Karpas-422 (cell line): ENCODE measurements around the gene SMARCE1. TPM values are rescaled to one million over a fixed set of nuclear protein-coding genes. Genes with fewer than 3 reads are reported as not detected.

Source experiments
- DNase-seq: peaks from one replicate; pipeline ENCODE4 v3.0.0-alpha.2; 2015
- H2AFZ ChIP-seq: fragments of 200-600 bp; sonication (generic); 2 replicates; pipeline ENCODE4 v1.6.1; 2014; ENCODE audit warnings: antibody characterized with exemption, low read length, mixed read lengths
- H3K27ac ChIP-seq: fragments of 200-600 bp; sonication (generic); 2 replicates; pipeline ENCODE4 v1.5.1; 2014; ENCODE audit warnings: mild to moderate bottlenecking, low read length, moderate library complexity
- H3K27me3 ChIP-seq: fragments of 200-600 bp; sonication (generic); 2 replicates; pipeline ENCODE4 v1.6.1; 2014; ENCODE audit warnings: low read length, mixed read lengths
- H3K36me3 ChIP-seq: fragments of 200-600 bp; sonication (generic); 2 replicates; pipeline ENCODE4 v1.6.1; 2014; ENCODE audit warnings: low read length, mixed read lengths; ENCODE audit not compliant: insufficient read depth
- H3K4me1 ChIP-seq: fragments of 200-600 bp; sonication (generic); 2 replicates; pipeline ENCODE4 v1.6.1; 2014; ENCODE audit warnings: mild to moderate bottlenecking, low read length, mixed read lengths
- H3K4me2 ChIP-seq: fragments of 200-600 bp; sonication (generic); 2 replicates; pipeline ENCODE4 v1.6.1; 2014; ENCODE audit warnings: low read length, low read depth, mild to moderate bottlenecking; ENCODE audit not compliant: poor library complexity, severe bottlenecking
- H3K4me3 ChIP-seq: fragments of 200-600 bp; sonication (generic); 2 replicates; pipeline ENCODE4 v1.5.1; 2014; ENCODE audit warnings: mild to moderate bottlenecking, antibody characterized with exemption, low read length, mixed read lengths
- H3K79me2 ChIP-seq: fragments of 200-600 bp; sonication (generic); 2 replicates; pipeline ENCODE4 v1.6.1; 2014; ENCODE audit warnings: mild to moderate bottlenecking, low read length, mixed read lengths
- H3K9ac ChIP-seq: fragments of 200-600 bp; sonication (generic); 2 replicates; pipeline ENCODE4 v1.6.0; 2014; ENCODE audit warnings: low read length
- H3K9me2 ChIP-seq: fragments of 200-600 bp; sonication (generic), shearing (Covaris generic); replicated peaks from 2 replicates; pipeline ENCODE4 v1.6.0; 2014; ENCODE audit warnings: mild to moderate bottlenecking, low read length, moderate library complexity; ENCODE audit not compliant: insufficient read depth
- H3K9me3 ChIP-seq: fragments of 300-700, 200-600 bp; sonication (generic); 2 replicates; pipeline ENCODE4 v1.6.1; 2014; ENCODE audit warnings: low read length, mixed read lengths
- H4K20me1 ChIP-seq: fragments of 200-600 bp; sonication (generic); 2 replicates; pipeline ENCODE4 v1.6.1; 2014; ENCODE audit warnings: mild to moderate bottlenecking, antibody characterized with exemption, low read length, low read depth; ENCODE audit not compliant: insufficient read depth
- total RNA-seq: library from RNA; depleted of rRNA; stranded (reverse); fragments of >200 nt; shearing (Covaris generic); gene quantifications from 2 replicates; pipeline ENCODE4 v1.2.3, GENCODE V29; 2014; ENCODE audit warnings: low replicate concordance

SMARCE1 gene
- total RNA-seq, 1 experiment from 2014 or later = 68.6 TPM

DNA sequence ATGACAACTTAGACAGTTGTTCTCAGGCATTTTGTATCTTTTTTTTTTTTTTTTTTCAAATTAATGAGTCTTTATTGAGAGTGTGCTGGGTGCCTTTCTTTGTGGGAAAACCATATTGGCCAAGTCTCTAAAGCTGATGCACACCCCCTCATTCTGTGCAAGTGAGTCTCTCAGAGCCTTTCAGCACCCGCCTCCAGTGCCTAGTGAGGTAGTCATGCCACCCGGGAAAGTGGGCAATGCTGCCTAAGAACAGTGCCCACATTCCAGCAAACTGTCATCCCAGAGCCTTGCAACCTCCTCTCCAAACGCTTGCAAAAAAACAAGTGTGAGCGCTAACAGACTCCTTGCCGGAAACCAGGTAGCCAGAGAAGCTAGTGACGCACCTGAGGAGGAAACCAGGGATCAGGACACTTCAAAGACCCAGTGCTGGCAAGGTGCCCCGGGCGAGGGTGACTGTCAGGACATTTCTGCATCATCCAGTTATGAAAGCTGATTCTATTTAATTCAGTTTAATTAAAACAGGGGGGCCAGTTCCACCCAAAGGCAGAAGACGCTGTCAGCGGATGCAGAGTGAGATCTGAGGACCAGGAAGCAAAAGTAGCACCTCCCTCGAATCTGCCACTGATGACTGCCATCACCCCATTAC lies 34.9 kb downstream of the SMARCE1 start:
- Histone ChIP-seq H3K9me2 (no peaks in the 10 kb centered on the region), H3K9me3 (no peaks in the 10 kb centered on the region), H4K20me1 (no peaks in the 10 kb centered on the region), H3K79me2 (no peaks in the 10 kb centered on the region), H2AFZ (no peak overlapping the region), H3K4me2 (no peak overlapping the region), H3K9ac (no peak overlapping the region), H3K4me1 (no peaks in the 10 kb centered on the region), H3K4me3 (no peak overlapping the region), H3K36me3 (no peaks in the 10 kb centered on the region), H3K27ac (no peak overlapping the region), H3K27me3 (no peaks in the 10 kb centered on the region)
- no peak for DNase-seq

DNA sequence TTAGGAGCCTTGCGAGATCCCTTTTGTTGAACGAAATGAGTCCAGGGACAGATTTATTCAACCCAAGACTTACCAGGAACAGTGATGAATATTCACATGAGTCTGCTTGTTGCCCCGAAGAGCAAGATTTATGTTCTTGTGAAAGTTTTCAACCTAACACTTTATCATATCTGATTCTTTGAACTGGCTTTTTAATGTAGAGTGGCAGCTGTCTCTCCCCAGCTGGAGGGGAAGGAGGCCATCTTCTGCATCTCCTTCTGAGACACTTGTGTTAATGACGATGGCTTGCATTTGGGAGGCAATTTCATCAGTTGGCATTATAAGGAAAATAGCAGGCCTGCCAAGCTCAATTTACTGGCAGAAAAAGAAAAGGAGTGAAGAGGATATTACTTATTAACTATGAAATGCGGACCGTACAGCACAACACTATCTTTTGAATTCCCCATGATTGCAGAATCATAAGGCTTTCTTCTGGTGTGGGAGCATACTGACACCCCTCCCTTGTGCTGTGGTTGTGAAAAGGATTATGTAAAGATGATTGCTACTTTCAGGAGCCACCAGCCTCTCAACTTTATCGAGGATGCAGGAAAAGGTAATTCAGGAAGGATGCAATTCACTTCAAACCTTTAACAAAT lies 35.7 kb downstream of the SMARCE1 start:
- no peak overlapping the region for H2AFZ ChIP-seq
- H3K4me1 ChIP-seq = no peaks in the 10 kb centered on the region
- H3K27me3 ChIP-seq = no peaks in the 10 kb centered on the region
- no peaks in the 10 kb centered on the region for H4K20me1 ChIP-seq
- H3K9me3 ChIP-seq = no peaks in the 10 kb centered on the region
- no peak overlapping the region for H3K9ac ChIP-seq
- no peak overlapping the region for H3K4me2 ChIP-seq
- no peaks in the 10 kb centered on the region for H3K36me3 ChIP-seq
- H3K79me2 ChIP-seq = no peaks in the 10 kb centered on the region
- H3K4me3 ChIP-seq = no peak overlapping the region
- no peak for DNase-seq
- H3K9me2 ChIP-seq = no peaks in the 10 kb centered on the region
- H3K27ac ChIP-seq = no peak overlapping the region

DNA sequence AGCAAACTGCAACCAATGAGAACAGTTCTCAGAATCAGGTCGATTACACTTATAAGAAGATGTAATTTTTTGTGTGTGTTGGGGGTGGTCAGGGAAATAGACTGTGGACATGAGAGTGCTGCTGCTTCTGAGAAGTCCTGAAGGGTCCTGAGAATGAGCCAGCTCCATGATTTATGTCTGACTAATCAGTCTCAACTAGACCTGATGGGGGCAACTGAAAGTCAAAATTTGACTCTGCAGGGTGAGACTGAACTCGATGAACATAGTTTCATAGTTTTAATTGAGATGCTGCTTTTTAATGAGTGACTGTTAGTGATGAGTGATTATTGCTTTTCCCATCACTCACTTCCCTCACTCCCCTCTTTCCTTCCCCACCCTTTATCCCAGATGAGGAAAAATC lies 37.3 kb downstream of the SMARCE1 start:
- Histone ChIP-seq H3K4me2 (no peak overlapping the region), H3K9me2 (no peaks in the 10 kb centered on the region), H3K4me1 (no peaks in the 10 kb centered on the region), H2AFZ (no peak overlapping the region), H3K4me3 (no peak overlapping the region), H3K9ac (no peak overlapping the region), H3K36me3 (no peaks in the 10 kb centered on the region), H3K79me2 (no peaks in the 10 kb centered on the region), H3K27me3 (no peaks in the 10 kb centered on the region), H4K20me1 (no peaks in the 10 kb centered on the region), H3K27ac (no peak overlapping the region), H3K9me3 (no peaks in the 10 kb centered on the region)
- DNase-seq = no peak

DNA sequence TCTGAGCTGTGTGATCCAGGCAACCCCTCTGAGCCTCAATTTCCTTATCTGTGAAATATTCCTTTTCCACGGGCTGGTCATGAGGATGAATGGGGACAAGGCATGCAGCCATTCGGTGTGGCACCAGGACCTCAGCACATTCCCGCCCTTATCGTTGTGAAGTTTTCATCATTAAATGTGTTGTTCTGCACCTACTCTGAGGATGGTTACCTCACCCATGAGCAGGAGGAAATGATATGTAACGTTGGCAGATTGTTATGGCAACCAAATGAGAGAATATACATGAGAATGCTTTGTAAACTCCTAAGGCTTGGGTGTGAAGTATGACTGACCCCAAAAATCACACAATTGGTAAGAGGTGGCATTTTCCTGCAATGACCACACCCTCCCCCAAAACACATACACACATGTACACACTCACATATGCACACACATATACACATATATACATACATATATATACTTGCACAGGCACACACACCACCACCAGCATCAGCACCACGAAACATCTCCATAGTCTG lies 39.5 kb downstream of the SMARCE1 start:
- H3K36me3 ChIP-seq = no peaks in the 10 kb centered on the region
- no peak overlapping the region for H3K4me3 ChIP-seq
- no peaks in the 10 kb centered on the region for H3K9me2 ChIP-seq
- DNase-seq = no peak
- H3K79me2 ChIP-seq = no peaks in the 10 kb centered on the region
- no peak overlapping the region for H3K9ac ChIP-seq
- no peaks in the 10 kb centered on the region for H3K27me3 ChIP-seq
- H3K4me1 ChIP-seq = no peaks in the 10 kb centered on the region
- H3K9me3 ChIP-seq = no peaks in the 10 kb centered on the region
- no peak overlapping the region for H3K27ac ChIP-seq
- H2AFZ ChIP-seq = no peak overlapping the region
- no peaks in the 10 kb centered on the region for H4K20me1 ChIP-seq
- H3K4me2 ChIP-seq = no peak overlapping the region

DNA sequence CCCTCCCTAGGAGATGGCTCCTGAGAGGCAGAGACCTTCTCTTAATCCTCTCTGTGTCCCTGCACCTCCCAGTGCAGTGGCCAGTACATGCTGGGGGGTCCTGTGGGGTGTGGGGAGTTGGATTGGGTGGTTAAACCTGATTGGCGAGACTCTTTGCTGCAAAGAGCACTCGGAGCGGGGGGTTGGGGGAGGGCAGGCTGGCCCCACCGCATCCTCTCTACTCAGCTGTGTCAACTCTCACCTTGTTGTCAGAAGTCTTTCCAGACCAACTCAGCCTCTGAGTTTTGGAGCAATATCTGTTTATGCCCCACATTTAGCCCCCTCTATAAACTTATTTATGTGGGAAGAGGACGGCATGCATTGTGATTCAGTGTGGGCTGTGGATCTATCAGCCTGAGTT lies 40.0 kb downstream of the SMARCE1 start:
- no peak overlapping the region for H3K9ac ChIP-seq
- no peak for DNase-seq
- no peaks in the 10 kb centered on the region for H3K4me1 ChIP-seq
- no peak overlapping the region for H2AFZ ChIP-seq
- no peaks in the 10 kb centered on the region for H3K27me3 ChIP-seq
- H3K4me3 ChIP-seq = no peak overlapping the region
- H3K4me2 ChIP-seq = no peak overlapping the region
- H3K79me2 ChIP-seq = no peaks in the 10 kb centered on the region
- H3K9me3 ChIP-seq = no peaks in the 10 kb centered on the region
- no peaks in the 10 kb centered on the region for H3K9me2 ChIP-seq
- H3K27ac ChIP-seq = no peak overlapping the region
- no peaks in the 10 kb centered on the region for H3K36me3 ChIP-seq
- no peaks in the 10 kb centered on the region for H4K20me1 ChIP-seq

DNA sequence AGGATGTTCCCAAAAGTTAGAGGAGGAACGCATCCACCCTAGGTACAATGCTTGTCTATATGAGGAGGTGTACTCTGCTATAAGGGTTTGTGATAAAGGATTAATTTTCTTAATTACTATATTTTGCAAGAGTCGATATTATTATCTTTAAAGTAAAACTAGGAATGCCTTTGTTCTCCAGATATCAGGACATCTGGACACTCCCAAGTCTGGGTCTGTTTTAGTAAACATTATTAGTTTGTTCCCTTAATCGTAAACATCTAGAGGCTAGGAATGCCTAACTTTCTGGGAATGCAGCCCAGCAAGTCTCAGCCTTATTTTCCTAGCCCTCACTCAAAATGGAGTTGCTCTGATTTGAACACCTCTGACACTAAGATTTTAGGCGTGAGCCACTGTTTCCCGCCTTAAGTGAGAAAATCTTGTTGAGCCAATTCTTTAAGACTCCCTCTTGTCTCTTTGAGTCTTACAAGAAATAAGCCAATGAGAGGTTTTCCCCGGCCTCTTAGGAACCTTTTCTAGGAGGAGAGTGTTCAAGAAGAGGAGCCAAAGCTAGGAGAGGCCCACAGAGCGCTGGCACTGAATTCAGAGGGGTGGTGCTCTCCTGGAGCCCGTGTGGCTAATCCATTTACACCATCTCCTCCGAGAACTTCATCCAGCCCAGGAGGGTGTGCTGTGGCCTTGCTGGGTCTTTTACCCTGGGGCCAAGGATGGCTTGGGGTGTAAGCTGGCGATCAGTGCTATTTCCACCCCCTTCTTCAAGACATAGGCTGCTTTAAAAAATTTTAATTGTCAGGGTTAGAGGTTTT lies 40.9 kb downstream of the SMARCE1 start:
- Histone ChIP-seq H4K20me1 (no peaks in the 10 kb centered on the region), H3K79me2 (no peaks in the 10 kb centered on the region), H3K36me3 (no peaks in the 10 kb centered on the region), H3K4me1 (no peaks in the 10 kb centered on the region), H3K4me3 (no peak overlapping the region), H3K27me3 (no peaks in the 10 kb centered on the region), H3K9me2 (no peaks in the 10 kb centered on the region), H2AFZ (no peak overlapping the region), H3K9ac (no peak overlapping the region), H3K27ac (no peak overlapping the region), H3K9me3 (no peaks in the 10 kb centered on the region), H3K4me2 (no peak overlapping the region)
- no peak for DNase-seq

DNA sequence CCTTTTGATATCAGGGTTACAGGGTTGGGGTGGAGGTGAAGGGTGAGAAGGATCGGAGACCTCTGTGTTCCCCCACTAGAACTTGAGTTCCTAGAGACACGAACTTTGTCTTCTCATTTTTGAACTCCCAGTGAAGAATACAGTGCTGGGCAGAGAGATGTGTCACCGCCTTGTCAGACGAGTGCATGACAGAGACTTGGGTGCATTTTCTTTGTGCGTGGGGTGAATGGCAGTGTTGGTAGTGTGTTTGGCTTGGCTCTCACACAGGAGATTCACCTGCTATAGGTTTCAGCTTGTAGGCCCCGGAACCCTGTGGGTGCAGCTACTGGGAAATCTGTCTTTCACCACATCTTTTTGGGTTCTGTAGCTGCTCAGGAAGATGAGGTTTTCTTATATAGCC lies 42.3 kb downstream of the SMARCE1 start:
- Histone ChIP-seq H3K4me2 (no peak overlapping the region), H3K79me2 (no peaks in the 10 kb centered on the region), H3K9me2 (no peaks in the 10 kb centered on the region), H3K27ac (no peak overlapping the region), H3K4me3 (no peak overlapping the region), H3K36me3 (no peaks in the 10 kb centered on the region), H3K9me3 (no peaks in the 10 kb centered on the region), H3K4me1 (no peaks in the 10 kb centered on the region), H4K20me1 (no peaks in the 10 kb centered on the region), H2AFZ (no peak overlapping the region), H3K9ac (no peak overlapping the region), H3K27me3 (no peaks in the 10 kb centered on the region)
- DNase-seq = no peak

DNA sequence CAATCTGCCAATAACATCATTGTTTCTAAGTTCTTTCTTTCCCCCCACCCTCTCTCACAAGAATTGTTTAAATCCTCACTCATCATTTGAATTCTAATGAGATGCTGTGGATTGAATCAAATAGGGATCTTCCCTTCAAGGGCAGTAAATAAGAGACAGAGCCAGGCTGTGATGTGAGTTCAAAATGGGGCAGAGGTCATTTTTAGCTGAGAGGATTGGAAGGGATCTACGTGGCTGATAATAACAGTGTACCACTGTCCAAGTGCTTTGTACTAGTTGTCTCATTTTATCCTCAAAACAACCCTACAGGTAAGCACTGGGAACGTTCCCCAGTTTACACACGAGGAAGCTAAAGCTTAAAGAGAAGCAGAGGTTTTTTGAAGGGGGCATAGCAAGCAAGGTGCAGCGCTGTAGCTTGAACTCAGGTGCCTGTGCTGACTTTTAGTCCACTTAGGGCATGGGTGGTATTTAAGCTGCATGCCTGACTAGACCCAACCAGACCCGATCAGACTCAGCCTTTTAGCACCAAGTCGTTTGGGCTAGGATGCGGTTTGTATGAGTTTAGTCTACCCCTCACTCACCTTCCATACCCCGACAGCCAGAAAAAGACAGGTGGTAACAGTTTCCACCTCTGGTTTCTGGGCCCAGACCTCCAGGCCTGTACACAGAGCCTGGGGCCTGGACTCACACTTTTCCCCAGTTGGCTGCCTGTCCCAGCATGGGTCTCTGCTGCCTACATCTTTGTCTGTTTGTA lies 43.1 kb downstream of the SMARCE1 start:
- no peaks in the 10 kb centered on the region for H3K9me2 ChIP-seq
- no peaks in the 10 kb centered on the region for H3K9me3 ChIP-seq
- H3K79me2 ChIP-seq = no peaks in the 10 kb centered on the region
- H3K36me3 ChIP-seq = no peaks in the 10 kb centered on the region
- H3K4me1 ChIP-seq = no peaks in the 10 kb centered on the region
- DNase-seq = no peak
- no peak overlapping the region for H3K4me2 ChIP-seq
- H3K27ac ChIP-seq = no peak overlapping the region
- no peaks in the 10 kb centered on the region for H4K20me1 ChIP-seq
- no peak overlapping the region for H3K9ac ChIP-seq
- H2AFZ ChIP-seq = no peak overlapping the region
- H3K4me3 ChIP-seq = no peak overlapping the region
- H3K27me3 ChIP-seq = no peaks in the 10 kb centered on the region
